Germinal center (tissue), 1 donor: Measurements from ENCODE around the gene PRELID1.
A peak's percentile ranks its signal among the peaks of the same experiment; 100 is the strongest.
"Not testable (repeated sequence)": the region's sequence is repeated elsewhere in the genome, so short reads cannot be mapped to it uniquely, and the experiment has no call there.

Experiments
- DNase-seq: peaks from one replicate; pipeline ENCODE4 v3.0.0; 2012; ENCODE audit warnings: mixed read lengths, low spot score

Gene PRELID1

GRCh38 chr5:177299697-177300096, 3.9 kb upstream of the PRELID1 start:
- no peak for DNase-seq

GRCh38 chr5:177300236-177300880, 3.2 kb upstream of the PRELID1 start:
- DNase-seq, result peak; percentile 75

GRCh38 chr5:177300951-177301350, 2.6 kb upstream of the PRELID1 start:
- DNase-seq, result no peak

- no peak for DNase-seq
These were observed 2.0 kb upstream of the PRELID1 start for GRCh38 chr5:177301503-177302165.

GRCh38 chr5:177302354-177303110, 1.1 kb upstream of the PRELID1 start:
- no peak for DNase-seq

GRCh38 chr5:177303925-177304391, 359 bp downstream of the PRELID1 start:
- DNase-seq, result no peak

GRCh38 chr5:177304392-177305119, 957 bp downstream of the PRELID1 start:
- no peak for DNase-seq

- DNase-seq, result not testable (repeated sequence)
These were observed 2.6 kb downstream of the PRELID1 start for GRCh38 chr5:177306103-177306640.

- DNase-seq, result no peak
These were observed 3.3 kb downstream of the PRELID1 start for GRCh38 chr5:177306674-177307543.

- no peak for DNase-seq
These were observed 4.2 kb downstream of the PRELID1 start for GRCh38 chr5:177307544-177308363.

- no peak for DNase-seq
These were observed 5.1 kb downstream of the PRELID1 start for GRCh38 chr5:177308740-177309139.

GRCh38 chr5:177309351-177310191, 6.0 kb downstream of the PRELID1 start:
- DNase-seq, result peak; percentile 63

- DNase-seq, result no peak
These were observed 6.7 kb downstream of the PRELID1 start for GRCh38 chr5:177310332-177310731.

- peak; percentile 71 for DNase-seq
These were observed 7.3 kb downstream of the PRELID1 start for GRCh38 chr5:177310757-177311391.

GRCh38 chr5:177311392-177311722, 7.8 kb downstream of the PRELID1 start:
- DNase-seq, result no peak

GRCh38 chr5:177311723-177312648, 8.4 kb downstream of the PRELID1 start, which contains the start of gene MXD3:
Gene MXD3, minus strand, starts transcription at chr5:177311898. Its CDS starts 68 bp downstream, at chr5:177311830.
- peak; percentile 96 for DNase-seq

- peak; percentile 56 for DNase-seq
These were observed 9.1 kb downstream of the PRELID1 start for GRCh38 chr5:177312649-177313181.
